ENCODE data around the gene CHKA. TPM values are rescaled to one million over a fixed set of nuclear protein-coding genes. Genes with fewer than 3 reads are reported as not detected.
A peak's percentile ranks its signal among the peaks of the same experiment; 100 is the strongest.

Gene CHKA
- total and polyA plus RNA-seq, 2 of the 4 experiments (the other 2 are of a cell fraction), result 4.5 to 8.4 TPM

DNA sequence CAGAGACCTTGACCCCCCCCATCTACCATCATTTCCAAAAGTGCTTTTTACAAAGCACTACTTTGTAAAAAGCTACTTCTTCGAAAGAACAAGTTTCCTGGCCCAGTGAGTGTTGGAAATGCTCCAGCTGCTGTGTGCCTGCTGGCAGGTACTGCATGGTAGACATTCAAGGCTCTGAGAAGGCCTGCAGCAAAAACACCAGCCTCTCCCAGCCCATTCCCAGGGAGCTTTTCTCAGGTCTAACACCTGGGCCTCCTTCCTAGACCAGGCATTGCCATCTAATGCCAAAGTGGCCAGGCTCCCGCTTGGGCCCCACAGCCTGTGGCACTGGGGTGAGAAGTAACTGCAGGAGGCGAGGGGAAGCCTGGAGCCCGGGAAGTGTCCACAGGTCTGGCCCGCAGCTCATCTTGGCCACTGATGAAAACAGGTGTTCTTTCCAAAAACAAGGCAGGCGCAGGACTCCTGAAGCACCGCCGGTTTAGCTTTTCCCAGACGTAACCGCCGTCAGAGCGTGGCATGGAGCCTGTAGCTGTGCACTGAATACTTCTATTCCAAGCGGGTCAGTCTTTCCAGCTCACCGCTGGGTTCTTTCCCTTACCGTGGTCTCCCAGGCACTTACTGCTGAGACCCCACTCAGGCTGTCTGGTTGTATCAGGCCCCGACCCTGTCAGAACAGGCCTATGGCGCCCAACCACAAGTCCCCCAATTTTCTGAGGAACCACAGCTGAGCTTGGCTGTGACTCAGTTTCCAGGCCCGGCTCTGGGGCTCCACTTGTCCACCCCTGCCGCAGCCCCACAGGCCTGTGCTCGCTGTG is 83.6 kb downstream of the CHKA start:
- Histone ChIP-seq H2BK20ac (ENCODE audit: low read depth, low read length) (no peak overlapping the region), H4K20me1 (ENCODE audit: insufficient read depth, low read length) (no peaks in the 10 kb centered on the region; the same call in 1 of the 2 replicates), H3K23ac (ENCODE audit: low read depth, low read length) (no peak overlapping the region), H3K9me3 (ENCODE audit: control insufficient read depth, insufficient read depth, low read length) (no peaks in the 10 kb centered on the region), H2AK5ac (ENCODE audit: low read depth, low read length) (0 out of 2 replicates have a peak overlapping the region, but pooled peaks have one; percentile 81), H2BK15ac (ENCODE audit: low read depth, low read length) (no peak overlapping the region), H3K9ac (ENCODE audit: low read depth, low read length) (no peak overlapping the region), H3K36me3 (ENCODE audit: control insufficient read depth, insufficient read depth, low read length) (peaks cover 18% of the 10 kb centered on the region; the same call in 1 of the 2 replicates), H3K79me1 (ENCODE audit: low read depth in 1 of 2, low read length in 2 of 2) (peaks cover 7 to 49% of the 10 kb centered on the region in 2 experiments; a peak in 3 of 4 replicates), H3K27ac (ENCODE audit: insufficient read depth, low read length) (peak overlapping the region; percentile 85; the same call in 1 of the 2 replicates), H3K27me3 (ENCODE audit: control insufficient read depth, insufficient read depth, low read length) (no peaks in the 10 kb centered on the region), H4K5ac (ENCODE audit: low read depth, low read length) (peak overlapping the region; percentile 20; the same call in 1 of the 2 replicates), H3K4me2 (ENCODE audit: low read depth, low read length) (no peak overlapping the region), H2BK120ac (ENCODE audit: low read depth, low read length) (no peak overlapping the region), H4K91ac (ENCODE audit: insufficient read depth, low read depth, low read length) (peak overlapping the region; percentile 99; the same call in 1 of the 2 replicates), H2AK9ac (replicated peaks; ENCODE audit: low read depth, low read length, poor library complexity) (peak overlapping the region; percentile 94), H3K4me3 (ENCODE audit: insufficient read depth, low read depth, low read length) (no peak overlapping the region), H3K4ac (ENCODE audit: low read depth, low read length) (no peak overlapping the region), H3K4me1 (ENCODE audit: control insufficient read depth, insufficient read depth, low read length) (peaks cover 20% of the 10 kb centered on the region), H2AFZ (replicated peaks; ENCODE audit: low read length, poor library complexity) (no peak overlapping the region), H3K18ac (ENCODE audit: low read depth, low read length) (no peak overlapping the region), H2BK5ac (ENCODE audit: low read depth, low read length, poor library complexity, severe bottlenecking) (peak overlapping the region; percentile 81), H3K14ac (replicated peaks; ENCODE audit: low read depth, low read length) (no peak overlapping the region), H4K8ac (ENCODE audit: low read depth in 2 of 2, low read length in 2 of 2) (peak overlapping the region; percentile 96 to 100), H3K56ac (ENCODE audit: extremely low read depth, insufficient read depth, low read length) (no peak overlapping the region), H3K9me1 (ENCODE audit: insufficient read depth, low read length) (no peaks in the 10 kb centered on the region)
- in situ Hi-C loops (cut with MboI; ENCODE audit: low sequenced_read_pairs) (no loop called here), dilution Hi-C loops (cut with HindIII; ENCODE audit: low sequenced_read_pairs, unreplicated experiment) (no loop called here), intact Hi-C loops (cut with micrococcal nuclease) (no loop called here)
- ATAC-seq (ENCODE audit: low read depth) (no peak), DNase-seq (no peak)
- ChIA-PET CTCF (no interaction called here), POLR2A (ENCODE audit: unreplicated experiment) (no interaction called here)
- no TSS peak for BruUV-seq (replicated peaks)
- TF ChIP-seq, protein P1, sequence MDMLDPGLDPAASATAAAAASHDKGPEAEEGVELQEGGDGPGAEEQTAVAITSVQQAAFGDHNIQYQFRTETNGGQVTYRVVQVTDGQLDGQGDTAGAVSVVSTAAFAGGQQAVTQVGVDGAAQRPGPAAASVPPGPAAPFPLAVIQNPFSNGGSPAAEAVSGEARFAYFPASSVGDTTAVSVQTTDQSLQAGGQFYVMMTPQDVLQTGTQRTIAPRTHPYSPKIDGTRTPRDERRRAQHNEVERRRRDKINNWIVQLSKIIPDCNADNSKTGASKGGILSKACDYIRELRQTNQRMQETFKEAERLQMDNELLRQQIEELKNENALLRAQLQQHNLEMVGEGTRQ (IDR thresholded peaks at IDR 0.05; ENCODE audit: low read depth, low read length), result no peak
- TF ChIP-seq RCOR1 (IDR thresholded peaks at IDR 0.05; ENCODE audit: insufficient replicate concordance, low read length) (no peak), SMC3 (IDR thresholded peaks at IDR 0.05; ENCODE audit: low read depth, low read length) (no peak), RFX5 (IDR thresholded peaks at IDR 0.05; ENCODE audit: low read depth, low read length) (no peak), POLR2A (IDR thresholded peaks at IDR 0.05; ENCODE audit: low read depth, low read length) (no peak), FOS (IDR thresholded peaks at IDR 0.05; ENCODE audit: low read depth, low read length) (no peak), MXI1 (IDR thresholded peaks at IDR 0.05; ENCODE audit: borderline replicate concordance, low read depth, low read length) (no peak), NFE2L2 (IDR thresholded peaks at IDR 0.05; ENCODE audit: low read depth, low read length) (no peak)
- TF ChIP-seq, protein P2, sequence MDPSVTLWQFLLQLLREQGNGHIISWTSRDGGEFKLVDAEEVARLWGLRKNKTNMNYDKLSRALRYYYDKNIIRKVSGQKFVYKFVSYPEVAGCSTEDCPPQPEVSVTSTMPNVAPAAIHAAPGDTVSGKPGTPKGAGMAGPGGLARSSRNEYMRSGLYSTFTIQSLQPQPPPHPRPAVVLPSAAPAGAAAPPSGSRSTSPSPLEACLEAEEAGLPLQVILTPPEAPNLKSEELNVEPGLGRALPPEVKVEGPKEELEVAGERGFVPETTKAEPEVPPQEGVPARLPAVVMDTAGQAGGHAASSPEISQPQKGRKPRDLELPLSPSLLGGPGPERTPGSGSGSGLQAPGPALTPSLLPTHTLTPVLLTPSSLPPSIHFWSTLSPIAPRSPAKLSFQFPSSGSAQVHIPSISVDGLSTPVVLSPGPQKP (IDR thresholded peaks at IDR 0.05; ENCODE audit: borderline replicate concordance, low read depth, low read length), result no peak
- TF ChIP-seq, protein P3, sequence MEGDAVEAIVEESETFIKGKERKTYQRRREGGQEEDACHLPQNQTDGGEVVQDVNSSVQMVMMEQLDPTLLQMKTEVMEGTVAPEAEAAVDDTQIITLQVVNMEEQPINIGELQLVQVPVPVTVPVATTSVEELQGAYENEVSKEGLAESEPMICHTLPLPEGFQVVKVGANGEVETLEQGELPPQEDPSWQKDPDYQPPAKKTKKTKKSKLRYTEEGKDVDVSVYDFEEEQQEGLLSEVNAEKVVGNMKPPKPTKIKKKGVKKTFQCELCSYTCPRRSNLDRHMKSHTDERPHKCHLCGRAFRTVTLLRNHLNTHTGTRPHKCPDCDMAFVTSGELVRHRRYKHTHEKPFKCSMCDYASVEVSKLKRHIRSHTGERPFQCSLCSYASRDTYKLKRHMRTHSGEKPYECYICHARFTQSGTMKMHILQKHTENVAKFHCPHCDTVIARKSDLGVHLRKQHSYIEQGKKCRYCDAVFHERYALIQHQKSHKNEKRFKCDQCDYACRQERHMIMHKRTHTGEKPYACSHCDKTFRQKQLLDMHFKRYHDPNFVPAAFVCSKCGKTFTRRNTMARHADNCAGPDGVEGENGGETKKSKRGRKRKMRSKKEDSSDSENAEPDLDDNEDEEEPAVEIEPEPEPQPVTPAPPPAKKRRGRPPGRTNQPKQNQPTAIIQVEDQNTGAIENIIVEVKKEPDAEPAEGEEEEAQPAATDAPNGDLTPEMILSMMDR (conservative IDR thresholded peaks at IDR 0.05; ENCODE audit: low read depth, low read length), result no peak
- WGBS, 2 experiments (ENCODE audit: extremely low coverage in 2 of 2, insufficient read length in 1 of 2), result 82% methylated on average over 16 of the region's 20 CpGs; no CpG with 5 or more reads in 1 of the 2 experiments

Measured in IMR-90 (cell line).